HG02610 (cell line): ENCODE measurements around the gene BHLHA9.

Source experiments
- ATAC-seq: cut with Tn5 transposase; IDR thresholded peaks from one replicate; pipeline ENCODE4 v1.9.1; 2021; ENCODE audit warnings: mild to moderate bottlenecking, moderate library complexity; ENCODE audit not compliant: unreplicated experiment

BHLHA9 gene

DNA sequence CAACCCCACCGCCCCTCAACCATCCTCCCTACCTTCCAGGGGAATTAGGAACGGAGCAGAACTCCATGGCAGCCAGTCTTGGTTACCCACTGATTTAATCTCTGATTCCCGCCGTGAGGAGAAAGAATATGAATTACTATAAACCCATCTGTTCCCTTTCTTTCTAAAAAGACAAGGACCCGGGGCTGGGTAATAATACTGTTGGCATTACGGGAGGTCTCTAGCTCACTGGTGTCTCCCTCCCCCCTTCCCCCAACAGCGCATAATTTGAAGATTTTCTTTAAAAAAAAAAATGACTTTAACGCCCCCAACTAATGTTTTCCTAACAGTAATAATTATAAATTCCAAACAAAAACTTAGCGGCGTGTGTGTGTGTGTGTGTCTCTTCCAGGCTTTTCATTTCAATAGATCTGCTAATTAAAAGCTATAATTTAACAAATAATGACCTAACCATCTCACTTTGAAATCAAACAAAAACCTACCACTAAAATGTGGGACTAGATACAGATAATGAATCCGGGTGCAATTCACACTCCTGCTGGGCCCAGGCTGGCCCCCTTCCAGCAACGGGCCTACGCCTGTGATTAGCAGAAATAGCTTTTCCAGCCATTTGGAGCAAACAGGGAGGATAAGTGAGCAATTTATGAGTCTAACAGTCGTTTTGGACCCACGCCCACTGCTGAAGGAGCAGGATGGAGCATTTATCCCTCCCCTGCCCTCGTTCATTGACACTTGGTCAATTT lies 18.2 kb upstream of the BHLHA9 start:
- no peak for ATAC-seq

DNA sequence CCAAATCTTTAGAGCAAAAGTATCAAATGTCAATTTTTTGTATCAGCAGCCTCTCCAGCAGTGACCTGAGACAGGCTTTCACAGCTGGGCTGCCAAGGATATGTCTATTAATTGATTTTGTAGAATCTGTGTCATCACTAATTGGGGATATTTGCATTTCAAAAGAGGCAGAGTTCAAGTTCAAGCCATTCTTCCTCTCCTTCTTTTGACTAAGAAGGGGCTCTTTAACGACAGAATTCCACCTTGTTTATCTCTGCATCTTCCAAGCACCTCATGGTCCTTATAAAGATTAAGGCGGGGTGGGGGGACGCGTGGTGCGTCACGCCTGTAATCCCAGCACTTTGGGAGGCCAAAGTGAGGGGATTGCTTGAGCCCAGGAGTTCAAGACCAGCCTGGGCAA lies 15.2 kb upstream of the BHLHA9 start:
- no peak for ATAC-seq

DNA sequence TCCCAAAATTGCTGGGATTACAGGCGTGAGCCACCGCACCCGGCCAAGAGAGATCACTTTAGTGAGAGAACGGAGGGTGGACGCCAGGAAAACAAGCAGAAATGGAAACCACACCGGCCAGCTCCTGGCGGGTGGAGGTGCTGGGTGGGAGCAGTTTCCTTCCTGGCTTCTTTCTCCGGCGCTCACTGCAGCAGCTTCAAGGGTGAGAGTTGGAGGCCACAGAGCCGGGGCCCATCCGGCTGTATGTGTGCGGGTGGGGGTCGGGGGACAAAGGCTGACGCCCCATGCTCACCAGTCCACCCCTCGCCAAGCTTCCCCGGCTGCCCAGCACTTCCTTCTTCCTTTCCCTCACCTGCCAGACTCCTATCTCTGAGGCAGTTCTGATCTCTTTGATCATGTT lies 13.5 kb upstream of the BHLHA9 start:
- no peak for ATAC-seq

DNA sequence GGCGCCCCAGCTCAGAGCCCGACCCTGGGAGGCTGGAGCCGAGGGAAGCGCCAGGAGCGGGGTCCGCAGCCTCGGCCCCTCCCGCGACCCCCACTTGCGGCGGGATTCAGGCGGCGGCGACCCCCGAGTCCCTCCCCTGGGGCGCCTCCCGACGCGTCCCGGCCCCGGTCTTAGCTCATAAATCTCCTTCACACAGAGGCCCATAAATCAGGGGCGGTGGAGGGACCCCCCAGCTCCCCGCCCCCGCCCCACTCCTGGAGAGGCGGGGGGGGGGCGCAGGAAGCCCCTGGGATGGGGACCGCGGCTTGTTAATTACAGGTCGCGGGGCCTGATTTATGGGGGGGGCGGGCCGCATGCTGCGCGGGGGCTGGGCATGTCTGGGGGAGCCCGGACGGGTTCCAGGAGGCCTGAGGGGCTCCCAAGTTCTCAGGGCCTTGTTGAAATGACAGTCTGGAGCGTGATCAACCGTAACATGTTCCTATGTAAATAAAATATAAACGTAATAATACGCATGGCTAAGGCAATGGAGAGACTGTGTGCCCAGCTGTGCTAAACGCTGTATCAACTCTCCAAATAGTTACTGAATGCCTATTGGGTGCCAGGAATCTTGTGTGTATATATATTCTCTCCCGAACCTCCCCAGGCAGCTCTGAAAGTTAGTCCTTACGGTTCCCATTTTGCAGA lies 10.0 kb upstream of the BHLHA9 start:
- no peak for ATAC-seq

DNA sequence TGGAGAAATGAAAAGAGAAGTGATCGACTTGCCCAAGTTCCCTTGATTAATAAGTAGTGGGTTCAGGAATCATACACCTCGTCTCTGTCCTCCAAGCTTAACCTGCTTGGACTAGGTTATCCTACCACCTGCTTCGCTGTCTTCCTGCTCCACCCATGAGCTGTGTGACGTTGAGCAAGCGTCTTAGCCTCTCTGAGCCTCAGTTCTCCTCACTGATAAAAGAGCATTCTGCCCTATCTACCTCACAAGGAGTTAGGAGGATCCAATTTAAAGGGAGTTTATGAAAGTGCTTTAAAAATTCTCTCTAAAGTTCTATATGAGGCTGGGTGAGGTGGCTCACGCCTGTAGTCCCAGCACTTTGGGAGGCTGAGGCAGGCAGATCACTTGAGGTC lies 9.5 kb upstream of the BHLHA9 start:
- no peak for ATAC-seq

DNA sequence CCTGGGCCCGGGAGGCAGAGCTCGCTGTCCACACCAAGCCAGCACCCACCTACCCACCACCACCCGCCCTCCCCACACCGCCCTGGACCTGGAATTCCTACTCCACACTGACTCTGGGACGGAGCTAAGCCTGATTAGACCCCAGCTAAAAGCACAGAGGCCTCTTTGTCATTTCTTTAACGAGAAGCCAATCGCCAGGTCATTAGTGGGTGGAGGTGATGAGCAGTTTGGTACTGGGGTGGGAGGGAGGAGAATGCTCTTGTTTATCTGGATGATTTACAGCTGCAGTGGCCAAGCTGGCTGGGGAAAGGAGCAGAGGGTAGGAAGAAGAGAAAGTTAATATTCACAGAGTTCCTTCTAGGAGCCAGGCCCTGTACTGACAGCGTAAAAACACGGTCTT lies 6.0 kb upstream of the BHLHA9 start:
- ATAC-seq: no peak

DNA sequence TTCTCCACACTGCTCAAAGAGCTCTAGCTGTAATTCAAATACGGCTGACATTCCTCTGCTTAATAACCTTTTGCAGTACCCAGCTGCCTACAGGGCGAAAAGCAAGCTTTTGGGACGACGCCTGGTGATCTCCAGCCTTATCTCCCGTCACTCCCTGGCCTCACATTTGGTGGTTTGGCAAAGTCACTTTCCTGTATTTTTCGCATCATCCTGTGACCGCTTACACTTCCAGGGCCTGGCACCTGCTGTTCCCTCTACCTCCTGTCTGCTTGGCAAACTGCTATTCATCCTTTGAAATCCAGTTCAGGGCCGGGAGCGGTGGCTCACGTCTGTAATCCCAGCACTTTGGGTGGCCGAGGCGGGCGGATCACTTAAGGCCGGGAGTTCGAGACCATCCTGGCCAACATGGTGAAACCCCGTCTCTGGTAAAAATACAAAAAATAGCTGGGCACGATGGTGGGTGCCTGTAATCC lies 2.7 kb upstream of the BHLHA9 start:
- ATAC-seq: no peak

DNA sequence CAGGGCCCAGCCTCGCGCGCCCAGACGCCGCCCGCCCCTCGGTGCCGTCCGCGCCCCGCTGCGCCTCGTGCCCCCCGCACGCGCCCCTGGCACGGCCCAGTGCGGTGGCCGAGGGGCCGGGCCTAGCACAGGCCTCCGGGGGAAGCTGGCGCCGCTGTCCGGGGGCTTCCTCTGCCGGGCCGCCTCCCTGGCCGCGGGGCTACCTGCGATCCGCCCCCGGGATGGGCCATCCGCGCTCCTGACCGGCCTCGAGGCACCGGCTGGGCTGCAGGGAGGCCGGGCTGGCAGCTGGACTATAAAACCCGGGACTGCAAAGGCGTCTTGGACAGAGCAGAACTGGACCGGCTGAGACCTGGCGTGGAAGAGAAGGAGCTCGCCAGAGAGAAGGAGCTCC lies 783 bp downstream of the BHLHA9 start:
- no peak for ATAC-seq

DNA sequence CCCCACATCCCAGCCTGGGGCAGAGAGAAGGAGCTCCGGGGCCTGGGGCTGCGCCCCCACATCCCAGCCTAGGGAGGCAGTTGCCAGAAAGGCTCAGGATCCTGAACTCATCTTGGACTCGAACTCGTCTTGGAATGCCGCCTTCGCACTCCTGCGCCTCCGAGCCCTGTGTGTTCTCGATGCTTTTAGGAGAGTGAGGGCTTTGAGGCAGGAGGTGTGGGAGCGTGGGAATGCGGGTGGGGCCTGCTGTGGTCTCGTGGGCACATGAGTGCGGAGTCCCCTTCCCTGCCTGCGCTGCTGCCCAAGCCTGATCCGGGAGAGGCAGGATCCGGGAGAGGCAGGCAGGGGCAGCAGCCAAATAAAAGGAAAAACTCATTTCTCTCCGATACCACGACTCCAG lies 1.2 kb downstream of the BHLHA9 start:
- ATAC-seq: no peak

DNA sequence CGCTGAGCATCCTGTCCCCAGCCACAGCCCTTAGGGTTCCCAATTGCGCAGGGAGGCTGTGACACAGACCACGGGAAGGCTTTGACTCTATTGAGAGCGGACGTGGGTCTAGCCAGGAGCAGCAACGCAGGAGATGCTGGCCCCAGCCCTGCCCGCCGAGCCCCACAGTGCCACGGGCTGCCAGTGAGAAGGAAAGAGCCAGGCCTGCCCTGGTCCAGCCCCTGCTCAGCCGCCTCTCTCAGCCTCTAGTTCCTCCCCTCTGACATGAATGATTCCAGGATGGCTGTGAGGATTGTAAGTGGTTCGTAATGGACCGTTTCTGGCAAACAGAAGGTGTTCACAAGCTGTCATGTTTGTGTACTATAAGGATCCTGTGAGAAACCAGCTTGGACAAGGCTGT lies 2.5 kb downstream of the BHLHA9 start:
- ATAC-seq: no peak

DNA sequence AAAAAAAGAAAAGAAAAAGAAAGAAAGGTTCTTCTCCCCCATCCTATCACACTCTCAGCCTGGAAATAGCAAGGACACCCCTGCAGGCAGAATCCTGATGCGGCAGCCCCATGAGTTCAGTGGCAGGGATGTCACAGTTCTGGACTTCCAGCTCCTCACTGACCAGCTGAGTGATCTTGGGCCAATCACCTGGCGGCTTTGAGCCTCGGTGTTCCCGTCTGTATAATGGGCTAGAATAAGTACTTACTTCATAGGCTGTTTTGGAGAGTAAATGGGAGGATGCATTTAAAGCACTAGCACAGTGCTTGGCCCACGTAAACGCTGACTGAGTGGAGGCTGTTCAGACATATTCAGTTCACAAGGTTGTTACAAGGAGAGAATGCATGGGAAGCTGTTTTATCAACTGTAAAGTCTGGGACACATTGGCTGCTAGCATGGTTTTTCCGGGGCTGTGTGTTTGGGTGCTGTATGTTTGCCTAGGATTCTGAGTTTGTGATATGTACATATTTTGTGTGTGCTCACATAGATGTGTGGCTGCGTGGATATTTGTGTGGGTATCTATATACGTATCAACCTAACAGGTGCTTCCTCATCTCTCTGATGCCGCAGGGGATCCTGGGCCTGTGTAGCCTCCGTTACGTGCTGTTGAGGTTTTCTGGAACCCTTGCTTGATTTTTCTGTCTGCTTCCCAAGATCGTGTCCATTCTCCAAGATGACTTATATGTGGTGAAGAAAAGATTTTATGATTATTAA lies 3.4 kb downstream of the BHLHA9 start:
- ATAC-seq: no peak

DNA sequence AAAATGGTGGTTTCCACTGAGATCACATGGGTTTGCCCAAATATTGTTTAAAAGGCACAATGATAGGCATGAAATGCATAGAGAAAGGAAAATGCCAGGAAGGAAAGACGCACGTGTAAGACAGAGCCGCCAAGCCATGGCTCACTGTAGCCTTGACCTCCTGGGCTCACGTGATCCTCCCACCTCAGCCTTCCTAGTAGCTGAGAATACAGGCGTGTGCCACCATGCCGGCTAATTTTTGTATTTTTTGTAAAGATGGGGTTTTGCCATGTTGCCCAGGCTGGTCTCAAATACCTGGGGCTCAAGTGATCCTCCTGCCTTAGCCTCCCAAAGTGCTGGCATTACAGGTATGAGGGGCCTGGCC lies 4.0 kb downstream of the BHLHA9 start:
- no peak for ATAC-seq

DNA sequence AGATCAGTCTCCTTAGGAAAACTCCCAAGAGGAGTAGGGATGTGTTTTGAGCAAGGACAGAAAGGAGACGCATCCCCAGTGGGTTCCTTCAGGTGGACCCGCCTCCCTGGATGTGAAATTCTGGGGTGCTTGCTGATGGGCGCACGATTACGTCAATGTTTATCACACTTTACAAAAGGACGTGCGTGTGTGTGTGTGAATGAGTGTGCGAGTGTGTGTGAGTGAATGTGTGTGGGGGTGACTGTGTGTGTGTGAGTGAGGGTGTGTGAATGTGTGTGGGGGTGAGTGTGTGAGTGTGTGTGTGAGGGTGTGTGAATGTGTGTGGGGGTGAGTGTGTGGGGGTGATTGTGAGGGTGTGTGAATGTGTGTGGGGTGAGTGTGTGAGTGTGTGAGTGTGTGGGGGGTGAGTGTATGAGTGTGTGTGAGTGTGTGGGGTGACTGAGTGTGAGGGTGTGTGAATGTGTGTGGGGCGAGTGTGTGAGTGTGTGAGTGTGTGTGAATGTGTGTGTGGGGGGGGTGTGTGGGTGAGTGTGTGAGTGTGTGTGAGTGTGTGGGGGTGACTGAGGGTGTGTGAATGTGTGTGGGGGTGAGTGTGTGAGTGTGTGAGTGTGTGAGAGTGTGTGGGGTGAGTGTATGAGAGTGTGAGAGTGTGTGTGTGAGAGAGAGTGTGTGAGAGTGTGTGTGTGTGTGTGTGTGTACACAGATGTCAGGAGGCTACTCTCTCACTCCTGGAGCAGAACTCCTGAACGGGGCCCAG lies 5.1 kb downstream of the BHLHA9 start:
- no peak for ATAC-seq

DNA sequence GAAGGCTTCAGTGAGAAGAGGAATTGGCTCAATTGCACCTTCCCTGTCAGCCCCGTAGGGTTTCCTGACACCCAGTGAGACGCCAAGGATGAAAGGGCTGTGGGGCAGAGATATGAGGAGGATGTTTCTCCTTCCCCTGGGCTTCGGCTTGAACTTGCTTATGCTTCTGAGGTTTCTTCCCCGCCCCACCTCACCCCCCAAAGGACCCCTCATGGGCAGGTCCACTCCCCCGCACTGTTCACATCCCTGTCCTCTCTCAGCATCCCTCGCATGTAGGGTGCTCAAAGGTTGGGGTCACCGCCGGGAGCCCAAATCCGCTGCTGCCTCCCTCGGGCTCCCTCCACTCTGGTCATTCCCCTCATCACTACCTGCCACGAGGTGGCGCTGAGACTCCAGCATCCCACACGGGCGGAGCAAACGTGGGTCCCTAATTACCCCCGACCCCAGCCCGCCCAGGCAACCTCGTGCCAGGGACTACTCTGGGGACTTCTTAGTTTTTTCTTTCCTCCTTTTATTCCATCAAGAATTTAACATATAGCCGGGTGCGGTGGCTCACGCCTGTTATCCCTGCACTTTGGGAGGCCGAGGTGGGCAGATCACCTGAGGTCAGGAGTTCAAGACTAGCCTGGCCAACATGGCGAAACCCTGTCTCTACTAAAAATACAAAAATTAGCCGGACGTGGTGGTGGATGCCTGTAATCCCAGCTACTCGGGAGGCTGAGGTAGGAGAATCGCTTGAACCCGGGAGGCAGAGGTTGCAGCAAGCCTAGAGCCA lies 5.9 kb downstream of the BHLHA9 start:
- ATAC-seq: no peak

DNA sequence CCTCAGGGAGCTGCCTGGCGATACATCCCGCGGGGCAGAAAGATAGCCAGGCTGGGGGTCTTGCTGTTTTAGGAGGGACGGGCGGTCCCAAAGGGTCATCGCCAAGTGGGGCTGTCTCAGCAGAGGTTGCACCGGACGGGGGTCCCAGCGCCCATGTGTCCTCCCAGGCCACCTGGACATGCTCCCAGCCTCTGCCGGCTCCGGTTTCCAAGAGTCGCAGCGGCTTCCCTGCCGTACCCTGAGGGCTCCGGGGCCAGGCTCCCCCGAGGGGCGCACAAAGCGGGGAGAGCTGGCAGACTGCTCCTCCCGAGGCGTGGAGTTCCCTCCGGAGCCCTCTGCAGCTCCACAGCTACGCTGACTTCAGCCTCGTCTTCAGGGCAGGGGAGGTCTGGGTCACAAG lies 10.4 kb downstream of the BHLHA9 start:
- ATAC-seq: no peak

DNA sequence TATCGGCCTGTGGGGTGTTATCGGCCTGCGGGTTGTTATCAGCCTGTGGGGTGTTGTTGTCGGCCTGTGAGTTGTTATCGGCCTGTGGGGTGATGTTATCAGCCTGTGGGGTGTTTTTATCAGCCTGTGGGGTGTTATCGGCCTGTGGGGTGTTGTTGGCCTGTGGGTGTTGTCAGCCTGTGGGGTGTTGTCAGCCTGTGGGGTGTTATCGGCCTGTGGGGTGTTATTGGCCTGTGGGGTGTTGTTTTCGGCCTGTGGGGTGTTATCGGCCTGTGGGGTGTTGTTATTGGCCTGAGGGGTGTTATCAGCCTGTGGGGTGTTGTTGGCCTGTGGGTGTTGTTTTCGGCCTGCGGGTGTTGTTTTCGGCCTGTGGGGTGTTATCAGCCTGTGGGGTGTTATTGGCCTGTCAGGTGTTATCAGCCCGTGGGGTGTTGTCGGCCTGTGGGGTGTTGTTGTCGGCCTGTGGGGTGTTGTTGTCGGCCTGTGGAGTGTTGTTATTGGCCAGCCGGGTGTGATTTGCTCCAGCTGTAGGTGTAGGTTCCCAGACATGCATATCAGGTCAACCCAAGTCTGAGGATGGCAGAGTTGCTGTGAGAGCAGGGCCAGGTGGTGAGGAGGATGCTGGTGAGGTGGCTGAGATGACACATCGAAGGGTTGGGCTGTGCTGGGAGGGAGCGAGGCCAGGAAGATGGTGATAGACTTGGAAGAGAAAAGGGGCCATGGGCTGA lies 16.3 kb downstream of the BHLHA9 start:
- no peak for ATAC-seq

DNA sequence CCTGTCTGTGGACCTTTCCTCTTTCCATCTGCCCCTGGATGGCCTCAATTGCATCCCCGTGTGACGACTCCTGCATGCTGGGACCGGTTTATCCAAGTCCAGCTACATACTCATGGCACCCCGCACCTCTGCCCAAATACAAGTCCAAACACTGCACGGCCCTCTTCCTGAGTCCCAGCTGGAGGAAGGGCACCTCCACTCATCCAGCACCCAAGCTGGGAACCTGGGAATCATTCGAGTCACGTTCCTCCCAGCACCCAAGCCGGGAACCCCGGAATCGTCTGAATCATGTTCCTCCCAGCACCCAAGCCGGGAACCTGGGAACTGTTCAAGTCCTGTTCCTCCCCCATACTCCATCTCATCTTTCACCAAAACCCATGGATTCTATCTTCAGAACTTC lies 19.5 kb downstream of the BHLHA9 start:
- no peak for ATAC-seq

DNA sequence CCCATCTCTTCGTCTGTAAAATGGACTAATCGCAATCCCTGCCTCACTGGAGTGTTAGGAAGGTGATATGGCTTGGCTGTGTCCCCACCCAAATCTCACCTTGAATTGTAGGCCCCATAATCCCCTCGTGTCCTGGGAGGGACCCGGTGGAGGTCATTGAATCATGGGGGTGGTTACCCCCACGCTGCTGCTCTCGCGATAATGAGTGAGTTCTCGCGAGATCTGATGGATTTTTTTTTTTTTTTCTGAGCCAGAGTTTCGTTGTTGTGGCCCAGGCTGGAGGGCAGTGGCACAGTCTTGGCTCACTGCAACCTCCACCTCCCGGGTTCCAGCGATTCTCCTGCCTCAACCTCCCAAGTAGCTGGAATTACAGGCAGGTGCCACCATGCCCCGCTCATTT lies 20.4 kb downstream of the BHLHA9 start:
- no peak for ATAC-seq

DNA sequence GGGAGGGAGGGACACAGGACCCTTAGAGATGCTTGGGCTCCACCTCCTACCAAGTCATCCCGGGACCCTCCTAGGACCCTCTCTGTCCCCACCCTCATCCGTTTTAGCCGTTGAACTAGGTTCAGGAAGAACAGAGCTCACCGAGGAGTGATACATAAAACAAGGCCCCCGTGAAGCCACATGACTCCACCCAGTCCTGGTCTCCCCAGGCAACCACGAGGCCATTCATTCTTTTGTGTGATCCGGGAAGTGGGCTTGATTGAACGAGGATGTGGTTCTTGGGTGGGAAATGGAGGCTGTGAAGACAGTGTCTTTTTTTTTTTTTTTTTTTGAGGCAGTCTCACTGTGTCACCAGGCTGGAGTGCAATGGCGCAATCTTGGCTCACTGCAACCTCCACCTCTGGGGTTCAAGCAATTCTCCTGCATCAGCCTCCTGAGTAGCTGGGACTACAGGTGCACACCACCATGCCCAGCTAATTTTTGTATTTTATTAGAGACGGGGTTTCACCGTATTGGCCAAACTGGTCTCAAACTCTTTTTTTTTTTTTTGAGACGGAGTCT lies 24.0 kb downstream of the BHLHA9 start:
- ATAC-seq: no peak

DNA sequence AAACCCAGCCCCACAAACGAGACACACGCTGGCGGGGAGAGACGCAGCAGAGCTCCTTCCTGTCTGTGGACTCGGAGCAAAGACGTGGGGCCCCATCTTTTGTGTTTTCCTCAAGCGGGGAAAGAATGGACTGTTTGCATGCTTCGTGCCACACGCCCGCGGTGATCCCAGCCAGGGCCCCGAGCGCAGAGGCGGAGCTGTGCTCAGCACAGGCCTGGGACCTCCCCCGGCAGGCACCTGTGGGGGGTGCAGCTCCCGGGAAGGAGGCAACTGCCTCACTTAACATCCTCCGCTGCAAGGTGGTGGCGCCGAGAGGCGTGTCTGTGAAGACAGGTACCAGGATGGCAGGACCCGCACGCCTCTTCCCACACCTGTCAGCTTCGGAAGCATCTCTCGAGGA lies 28.4 kb downstream of the BHLHA9 start:
- no peak for ATAC-seq
